ENCODE data around the gene TBCB. TPM values are rescaled to one million over a fixed set of nuclear protein-coding genes. Genes with fewer than 3 reads are reported as not detected.

Gene TBCB
- total RNA-seq, 1 experiment from 2014 or later: 158 TPM

- peaks cover 42% of the 10 kb centered on the region for H3K36me3 ChIP-seq (ENCODE audit: insufficient read depth, low read length, poor library complexity, severe bottlenecking)
- H3K4me1 ChIP-seq (ENCODE audit: insufficient read depth, low read length, poor library complexity, severe bottlenecking): no peaks in the 10 kb centered on the region
- TF ChIP-seq CTCF (conservative IDR thresholded peaks at IDR 0.05; ENCODE audit: low read depth, low read length): no peak
- TF ChIP-seq EZH2 (IDR thresholded peaks at IDR 0.05; ENCODE audit: borderline replicate concordance, low read depth, low read length, poor library complexity, severe bottlenecking): no peak
- DNase-seq (ENCODE audit: low spot score): no peak
- CTCF ChIA-PET: no interaction called here
- H3K4me3 ChIP-seq (ENCODE audit: low read depth, low read length, poor library complexity, severe bottlenecking): no peak overlapping the region
- no peaks in the 10 kb centered on the region for H3K27me3 ChIP-seq (replicated peaks; ENCODE audit: insufficient read depth, low read depth, low read length, poor library complexity)
- POLR2A ChIA-PET (ENCODE audit: low non-redundant PET): no interaction called here
- H3K27ac ChIP-seq (ENCODE audit: low read depth, low read length, poor library complexity, severe bottlenecking): no peak overlapping the region
- intact Hi-C loops (cut with micrococcal nuclease; ENCODE audit: unreplicated experiment): no loop called here
- no peaks in the 10 kb centered on the region for H3K9me3 ChIP-seq (ENCODE audit: low read depth, low read length, poor library complexity, severe bottlenecking)
- BruUV-seq (replicated peaks): no TSS peak
These were observed 11.3 kb upstream of the TBCB start for GRCh38 chr19:36103842-36104552.

GRCh38 chr19:36106441-36106840 is 8.8 kb upstream of the TBCB start:
- H3K4me1 ChIP-seq (ENCODE audit: insufficient read depth, low read length, poor library complexity, severe bottlenecking): no peaks in the 10 kb centered on the region
- no peak overlapping the region for H3K4me3 ChIP-seq (ENCODE audit: low read depth, low read length, poor library complexity, severe bottlenecking)
- peaks cover 31% of the 10 kb centered on the region for H3K36me3 ChIP-seq (ENCODE audit: insufficient read depth, low read length, poor library complexity, severe bottlenecking)
- DNase-seq (ENCODE audit: low spot score): no peak
- H3K27ac ChIP-seq (ENCODE audit: low read depth, low read length, poor library complexity, severe bottlenecking): no peak overlapping the region
- BruUV-seq (replicated peaks): no TSS peak
- POLR2A ChIA-PET (ENCODE audit: low non-redundant PET): no interaction called here
- intact Hi-C loops (cut with micrococcal nuclease; ENCODE audit: unreplicated experiment): no loop called here
- no peaks in the 10 kb centered on the region for H3K27me3 ChIP-seq (replicated peaks; ENCODE audit: insufficient read depth, low read depth, low read length, poor library complexity)
- TF ChIP-seq CTCF (conservative IDR thresholded peaks at IDR 0.05; ENCODE audit: low read depth, low read length): no peak
- TF ChIP-seq EZH2 (IDR thresholded peaks at IDR 0.05; ENCODE audit: borderline replicate concordance, low read depth, low read length, poor library complexity, severe bottlenecking): no peak
- H3K9me3 ChIP-seq (ENCODE audit: low read depth, low read length, poor library complexity, severe bottlenecking): no peaks in the 10 kb centered on the region
- CTCF ChIA-PET: no interaction called here

GRCh38 chr19:36106991-36107390 is 8.3 kb upstream of the TBCB start:
- Histone ChIP-seq H3K4me1 (ENCODE audit: insufficient read depth, low read length, poor library complexity, severe bottlenecking) (no peaks in the 10 kb centered on the region), H3K36me3 (ENCODE audit: insufficient read depth, low read length, poor library complexity, severe bottlenecking) (peaks cover 33% of the 10 kb centered on the region), H3K4me3 (ENCODE audit: low read depth, low read length, poor library complexity, severe bottlenecking) (no peak overlapping the region), H3K27me3 (replicated peaks; ENCODE audit: insufficient read depth, low read depth, low read length, poor library complexity) (no peaks in the 10 kb centered on the region), H3K9me3 (ENCODE audit: low read depth, low read length, poor library complexity, severe bottlenecking) (no peaks in the 10 kb centered on the region), H3K27ac (ENCODE audit: low read depth, low read length, poor library complexity, severe bottlenecking) (no peak overlapping the region)
- TF ChIP-seq CTCF (conservative IDR thresholded peaks at IDR 0.05; ENCODE audit: low read depth, low read length) (no peak), EZH2 (IDR thresholded peaks at IDR 0.05; ENCODE audit: borderline replicate concordance, low read depth, low read length, poor library complexity, severe bottlenecking) (no peak)
- BruUV-seq (replicated peaks): no TSS peak
- intact Hi-C loops (cut with micrococcal nuclease; ENCODE audit: unreplicated experiment): no loop called here
- POLR2A ChIA-PET (ENCODE audit: low non-redundant PET): no interaction called here
- CTCF ChIA-PET: no interaction called here
- no peak for DNase-seq (ENCODE audit: low spot score)
